Measurements from ENCODE around the gene TCFL5. TPM values are rescaled to one million over a fixed set of nuclear protein-coding genes. Genes with fewer than 3 reads are reported as not detected.
A peak's percentile ranks its signal among the peaks of the same experiment; 100 is the strongest.

The TCFL5 gene
- total and polyA plus RNA-seq, 10 of the 15 experiments (the other 5 are each of a cell fraction or from before 2014, with no cell fraction given), result 0.48 to 8.1 (median 3.8) TPM

- ATAC-seq (peak; percentile 88), FAIRE-seq (no peak)
- RAD21 ChIA-PET (ENCODE audit: unreplicated experiment), result interaction anchor here (0.6 to 1.7 kb wide), 13 partner anchors 9 to 358 kb away, joined by 3 to 11 read pairs (median 4); partner anchors contain the start of gene TCFL5
- TF ChIP-seq MAX (IDR thresholded peaks at IDR 0.05; ENCODE audit: low read depth, low read length) (no peak), CREM (IDR thresholded peaks at IDR 0.05; ENCODE audit: low read depth) (peak; percentile 55; the same call in 1 of the 2 replicates), RAD51 (IDR thresholded peaks at IDR 0.05) (no peak), EP300 (IDR thresholded peaks at IDR 0.05; ENCODE audit: borderline replicate concordance in 1 of 2, control insufficient read depth in 1 of 2, low read depth in 2 of 2, low read length in 2 of 2) (no peak), NR2C1 (IDR thresholded peaks at IDR 0.05) (no peak), SMAD1 (IDR thresholded peaks at IDR 0.05; ENCODE audit: low read depth, partially characterized antibody) (no peak), JUNB (IDR thresholded peaks at IDR 0.05) (no peak), STAT1 (conservative IDR thresholded peaks at IDR 0.05) (no peak), SUPT20H (IDR thresholded peaks at IDR 0.05; ENCODE audit: borderline replicate concordance, control insufficient read depth, low read depth, low read length) (no peak), NRF1 (conservative IDR thresholded peaks at IDR 0.05; ENCODE audit: low read depth, low read length) (no peak), SMARCA5 (IDR thresholded peaks at IDR 0.05) (no peak), HDAC6 (IDR thresholded peaks at IDR 0.05; ENCODE audit: unreplicated experiment) (no peak), ASH2L (IDR thresholded peaks at IDR 0.05; ENCODE audit: borderline replicate concordance, low read depth) (no peak), TARDBP (IDR thresholded peaks at IDR 0.05; ENCODE audit: borderline replicate concordance) (no peak), WRNIP1 (IDR thresholded peaks at IDR 0.05; ENCODE audit: borderline replicate concordance, low read depth, low read length) (no peak), POU2F2 (IDR thresholded peaks at IDR 0.05; ENCODE audit: borderline replicate concordance, low read depth, low read length) (no peak), ZNF622 (IDR thresholded peaks at IDR 0.05) (no peak), CEBPB (IDR thresholded peaks at IDR 0.05; ENCODE audit: borderline replicate concordance in 1 of 2, low read depth in 2 of 2, low read length in 2 of 2) (no peak)
- TF ChIP-seq, protein P1, sequence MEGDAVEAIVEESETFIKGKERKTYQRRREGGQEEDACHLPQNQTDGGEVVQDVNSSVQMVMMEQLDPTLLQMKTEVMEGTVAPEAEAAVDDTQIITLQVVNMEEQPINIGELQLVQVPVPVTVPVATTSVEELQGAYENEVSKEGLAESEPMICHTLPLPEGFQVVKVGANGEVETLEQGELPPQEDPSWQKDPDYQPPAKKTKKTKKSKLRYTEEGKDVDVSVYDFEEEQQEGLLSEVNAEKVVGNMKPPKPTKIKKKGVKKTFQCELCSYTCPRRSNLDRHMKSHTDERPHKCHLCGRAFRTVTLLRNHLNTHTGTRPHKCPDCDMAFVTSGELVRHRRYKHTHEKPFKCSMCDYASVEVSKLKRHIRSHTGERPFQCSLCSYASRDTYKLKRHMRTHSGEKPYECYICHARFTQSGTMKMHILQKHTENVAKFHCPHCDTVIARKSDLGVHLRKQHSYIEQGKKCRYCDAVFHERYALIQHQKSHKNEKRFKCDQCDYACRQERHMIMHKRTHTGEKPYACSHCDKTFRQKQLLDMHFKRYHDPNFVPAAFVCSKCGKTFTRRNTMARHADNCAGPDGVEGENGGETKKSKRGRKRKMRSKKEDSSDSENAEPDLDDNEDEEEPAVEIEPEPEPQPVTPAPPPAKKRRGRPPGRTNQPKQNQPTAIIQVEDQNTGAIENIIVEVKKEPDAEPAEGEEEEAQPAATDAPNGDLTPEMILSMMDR (IDR thresholded peaks at IDR 0.05 in 2 of 3, conservative IDR thresholded peaks at IDR 0.05 in 1 of 3; ENCODE audit: control insufficient read depth in 2 of 3, extremely low read depth in 1 of 3, insufficient read depth in 1 of 3, low read depth in 3 of 3, low read length in 3 of 3), result peak; percentile 69 to 80 (median 74)
- TF ChIP-seq, protein P2, sequence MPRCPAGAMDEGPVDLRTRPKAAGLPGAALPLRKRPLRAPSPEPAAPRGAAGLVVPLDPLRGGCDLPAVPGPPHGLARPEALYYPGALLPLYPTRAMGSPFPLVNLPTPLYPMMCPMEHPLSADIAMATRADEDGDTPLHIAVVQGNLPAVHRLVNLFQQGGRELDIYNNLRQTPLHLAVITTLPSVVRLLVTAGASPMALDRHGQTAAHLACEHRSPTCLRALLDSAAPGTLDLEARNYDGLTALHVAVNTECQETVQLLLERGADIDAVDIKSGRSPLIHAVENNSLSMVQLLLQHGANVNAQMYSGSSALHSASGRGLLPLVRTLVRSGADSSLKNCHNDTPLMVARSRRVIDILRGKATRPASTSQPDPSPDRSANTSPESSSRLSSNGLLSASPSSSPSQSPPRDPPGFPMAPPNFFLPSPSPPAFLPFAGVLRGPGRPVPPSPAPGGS (IDR thresholded peaks at IDR 0.05; ENCODE audit: borderline replicate concordance, insufficient read depth, low read depth, low read length, poor library complexity, severe bottlenecking), result no peak
Measured at GRCh38 chr20:62822788-62823651, 38.6 kb downstream of the TCFL5 start.

More at GRCh38 chr20:62822788-62823651, 38.6 kb downstream of the TCFL5 start:
- no peaks in the 10 kb centered on the region for H3K36me3 ChIP-seq (ENCODE audit: control insufficient read depth in 2 of 2, insufficient read depth in 2 of 2, low read length in 1 of 2)
- H3K27me3 ChIP-seq (replicated peaks in 1 of 2; ENCODE audit: control insufficient read depth in 2 of 2, insufficient read depth in 2 of 2, low read length in 1 of 2), result peaks cover 0 to 2% of the 10 kb centered on the region in 2 experiments; a peak in 3 of 4 replicates
- no peak overlapping the region for H3K4me3 ChIP-seq
- ChIA-PET SMC1A (ENCODE audit: uncharacterized antibody, unreplicated experiment) (interaction anchor here (0.6 to 1.5 kb wide), 7 partner anchors 26 to 358 kb away, joined by 3 to 11 read pairs (median 5); partner anchors contain the start of gene TCFL5), POLR2A (interaction anchor here (0.5 to 1.4 kb wide), 3 partner anchors 22 to 188 kb away, joined by 3 to 6 read pairs (median 3); partner anchors contain the start of gene TCFL5), CTCF (interaction anchor here (0.6 to 2.2 kb wide), 26 partner anchors 9 to 732 kb away, joined by 3 to 14 read pairs (median 4); partner anchors contain the start of gene TCFL5)
- no peak overlapping the region for H3K27ac ChIP-seq (ENCODE audit: control insufficient read depth, insufficient read depth)
- H4K20me1 ChIP-seq (ENCODE audit: control insufficient read depth, insufficient read depth), result no peaks in the 10 kb centered on the region
- H3K4me2 ChIP-seq (ENCODE audit: control insufficient read depth, insufficient read depth), result no peak overlapping the region
- H3K79me2 ChIP-seq (ENCODE audit: control insufficient read depth, insufficient read depth, low read length), result no peaks in the 10 kb centered on the region
- H3K9me3 ChIP-seq (replicated peaks; ENCODE audit: control insufficient read depth, insufficient read depth, low read length), result no peaks in the 10 kb centered on the region
- BruUV-seq (replicated peaks), result no TSS peak
- 0 out of 2 replicates have a peak, but pooled peaks cover 2% of the 10 kb centered on the region for H3K4me1 ChIP-seq (ENCODE audit: control insufficient read depth, insufficient read depth, low read length)
- 50% methylated on average over 24 of the region's 24 CpGs for WGBS (ENCODE audit: insufficient coverage, insufficient replicate concordance, low lambda C conversion rate, missing lambda C conversion rate)
- intact Hi-C loops (cut with micrococcal nuclease; ENCODE audit: unreplicated experiment) (loop anchor here (1.0 to 2.0 kb wide), 2 partner anchors 78 to 186 kb away; no protein-coding TSS in a partner anchor), in situ Hi-C loops (cut with MboI) (no loop called here)
- no peak for DNase-seq (ENCODE audit: low read depth, low spot score)
- H2AFZ ChIP-seq (ENCODE audit: control insufficient read depth, low read depth, low read length), result no peak overlapping the region
- H3K9ac ChIP-seq (ENCODE audit: control insufficient read depth, insufficient read depth, low read length), result no peak overlapping the region
